DND-41 (cell line): ENCODE measurements around the gene RFX1.

Experiments used
- ATAC-seq: fragments of 200-7000 bp; cut with Tn5 transposase; 3 replicates; pipeline ENCODE4 v1.9.1; 2021; ENCODE audit warnings: low read depth; ENCODE audit not compliant: insufficient read depth
- DNase-seq: peaks from one replicate; pipeline ENCODE4 v3.0.0-alpha.2; 2020
- H2AFZ ChIP-seq: 2 replicates; pipeline ENCODE4 v1.6.0; 2012; ENCODE audit warnings: low read depth, low read length
- H3K27ac ChIP-seq: 2 replicates; pipeline ENCODE4 v1.5.1; 2012; ENCODE audit warnings: low read length, inconsistent platforms
- H3K27me3 ChIP-seq: fragments of 200-600 bp; sonication (generic); 2 replicates; pipeline ENCODE4 v1.6.0; 2012; ENCODE audit warnings: low read length, mild to moderate bottlenecking, inconsistent platforms; ENCODE audit not compliant: insufficient read depth, poor library complexity
- H3K36me3 ChIP-seq: 2 replicates; pipeline ENCODE4 v1.5.1; 2012; ENCODE audit warnings: low read length, inconsistent platforms; ENCODE audit not compliant: insufficient read depth
- H3K4me1 ChIP-seq: 2 replicates; pipeline ENCODE4 v1.5.1; 2012; ENCODE audit warnings: mild to moderate bottlenecking, low read length; ENCODE audit not compliant: insufficient read depth
- H3K4me2 ChIP-seq: 2 replicates; pipeline ENCODE4 v1.6.0; 2012; ENCODE audit warnings: mild to moderate bottlenecking, moderate library complexity, low read length, inconsistent platforms; ENCODE audit not compliant: insufficient read depth
- H3K4me3 ChIP-seq, 2 experiments: fragments of 200-600 bp in 1 of 2; shearing (Covaris generic) in 1 of 2; 2 replicates each; pipeline ENCODE4 v1.5.1; 2012 to 2016; ENCODE audit warnings: inconsistent platforms in 2 of 2, low read length in 2 of 2, mild to moderate bottlenecking in 2 of 2, low read depth in 1 of 2, moderate library complexity in 1 of 2
- H3K79me2 ChIP-seq: 2 replicates; pipeline ENCODE4 v1.6.0; 2012; ENCODE audit warnings: low read length, inconsistent platforms; ENCODE audit not compliant: insufficient read depth
- H3K9ac ChIP-seq: 2 replicates; pipeline ENCODE4 v1.6.0; 2012; ENCODE audit warnings: low read depth, mild to moderate bottlenecking, inconsistent platforms, low read length, moderate library complexity
- H3K9me3 ChIP-seq: 2 replicates; pipeline ENCODE4 v1.5.1; 2012; ENCODE audit warnings: low read length, moderate library complexity, mild to moderate bottlenecking, inconsistent platforms; ENCODE audit not compliant: insufficient read depth, severe bottlenecking
- H4K20me1 ChIP-seq: 2 replicates; pipeline ENCODE4 v1.6.0; 2012; ENCODE audit warnings: low read length; ENCODE audit not compliant: insufficient read depth
- EZH2 ChIP-seq: IDR thresholded peaks from 3 replicates; pipeline ENCODE4 v1.6.1; 2012; ENCODE audit warnings: borderline replicate concordance, low read depth, mild to moderate bottlenecking, moderate library complexity, low read length, inconsistent platforms; ENCODE audit not compliant: severe bottlenecking
- TF ChIP-seq, protein P1 (sequence below): IDR thresholded peaks from 2 replicates; pipeline ENCODE4 v1.5.1; 2012; ENCODE audit warnings: borderline replicate concordance, low read length, moderate library complexity, mild to moderate bottlenecking; ENCODE audit not compliant: poor library complexity, severe bottlenecking; ENCODE audit errors: extremely low read depth

The RFX1 gene

GRCh38 chr19:13999085-13999484, 7.0 kb downstream of the RFX1 start:
- peaks cover 39% of the 10 kb centered on the region for H3K36me3 ChIP-seq
- ATAC-seq (no peak), DNase-seq (no peak)
- no peak overlapping the region for H3K27ac ChIP-seq
- peaks cover 8% of the 10 kb centered on the region for H3K9me3 ChIP-seq
- H3K4me3 ChIP-seq = no peak overlapping the region
- H3K9ac ChIP-seq = no peak overlapping the region
- no peak overlapping the region for H3K4me2 ChIP-seq
- H2AFZ ChIP-seq = no peak overlapping the region
- no peaks in the 10 kb centered on the region for H3K27me3 ChIP-seq
- H3K79me2 ChIP-seq = peaks cover 56% of the 10 kb centered on the region
- TF ChIP-seq EZH2 = no peak
- TF ChIP-seq, protein P1, sequence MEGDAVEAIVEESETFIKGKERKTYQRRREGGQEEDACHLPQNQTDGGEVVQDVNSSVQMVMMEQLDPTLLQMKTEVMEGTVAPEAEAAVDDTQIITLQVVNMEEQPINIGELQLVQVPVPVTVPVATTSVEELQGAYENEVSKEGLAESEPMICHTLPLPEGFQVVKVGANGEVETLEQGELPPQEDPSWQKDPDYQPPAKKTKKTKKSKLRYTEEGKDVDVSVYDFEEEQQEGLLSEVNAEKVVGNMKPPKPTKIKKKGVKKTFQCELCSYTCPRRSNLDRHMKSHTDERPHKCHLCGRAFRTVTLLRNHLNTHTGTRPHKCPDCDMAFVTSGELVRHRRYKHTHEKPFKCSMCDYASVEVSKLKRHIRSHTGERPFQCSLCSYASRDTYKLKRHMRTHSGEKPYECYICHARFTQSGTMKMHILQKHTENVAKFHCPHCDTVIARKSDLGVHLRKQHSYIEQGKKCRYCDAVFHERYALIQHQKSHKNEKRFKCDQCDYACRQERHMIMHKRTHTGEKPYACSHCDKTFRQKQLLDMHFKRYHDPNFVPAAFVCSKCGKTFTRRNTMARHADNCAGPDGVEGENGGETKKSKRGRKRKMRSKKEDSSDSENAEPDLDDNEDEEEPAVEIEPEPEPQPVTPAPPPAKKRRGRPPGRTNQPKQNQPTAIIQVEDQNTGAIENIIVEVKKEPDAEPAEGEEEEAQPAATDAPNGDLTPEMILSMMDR = no peak
- H3K4me1 ChIP-seq = peaks cover 26% of the 10 kb centered on the region
- H4K20me1 ChIP-seq = 0 out of 2 replicates have a peak, but pooled peaks cover 5% of the 10 kb centered on the region

GRCh38 chr19:13998426-13998825, 7.7 kb downstream of the RFX1 start:
- peaks cover 22% of the 10 kb centered on the region for H3K4me1 ChIP-seq
- peaks cover 59% of the 10 kb centered on the region for H3K79me2 ChIP-seq

GRCh38 chr19:13997631-13997962, 8.5 kb downstream of the RFX1 start:
- Histone ChIP-seq H3K27me3 (no peaks in the 10 kb centered on the region), H3K36me3 (peaks cover 46% of the 10 kb centered on the region), H3K27ac (no peak overlapping the region), H3K4me3 (no peak overlapping the region), H3K9me3 (peaks cover 8% of the 10 kb centered on the region), H3K4me1 (peaks cover 18% of the 10 kb centered on the region), H3K9ac (no peak overlapping the region), H3K4me2 (no peak overlapping the region), H4K20me1 (0 out of 2 replicates have a peak, but pooled peaks cover 5% of the 10 kb centered on the region), H2AFZ (no peak overlapping the region), H3K79me2 (peaks cover 60% of the 10 kb centered on the region)
- ATAC-seq = no peak
- TF ChIP-seq, protein P1 = no peak
- no peak for TF ChIP-seq EZH2
- DNase-seq = no peak

More at GRCh38 chr19:13998426-13998825, 7.7 kb downstream of the RFX1 start:
- TF ChIP-seq EZH2 = no peak
- TF ChIP-seq, protein P1 = no peak
- H3K4me2 ChIP-seq = no peak overlapping the region
- no peak overlapping the region for H3K4me3 ChIP-seq
- no peak overlapping the region for H2AFZ ChIP-seq
- ATAC-seq (no peak), DNase-seq (no peak)
- peaks cover 39% of the 10 kb centered on the region for H3K36me3 ChIP-seq
- H3K27me3 ChIP-seq = no peaks in the 10 kb centered on the region
- H4K20me1 ChIP-seq = 0 out of 2 replicates have a peak, but pooled peaks cover 5% of the 10 kb centered on the region
- no peak overlapping the region for H3K9ac ChIP-seq
- no peak overlapping the region for H3K27ac ChIP-seq
- H3K9me3 ChIP-seq = peaks cover 8% of the 10 kb centered on the region
